Activated T-cell treated with anti-CD3 and anti-CD28 coated beads, Interleukin-2, amount 50 U/mL, for 1 hour (primary cell): ENCODE data around the gene CD99L2.
"Not testable (repeated sequence)": the region's sequence is repeated elsewhere in the genome, so short reads cannot be mapped to it uniquely, and the experiment has no call there.

Source experiments
- DNase-seq: peaks from one replicate; pipeline ENCODE4 v3.0.0-alpha.2; 2020

CD99L2 gene

GRCh38 chrX:150896632-150897031 is 1.8 kb downstream of the CD99L2 start:
- no peak for DNase-seq

- no peak for DNase-seq
Measured at GRCh38 chrX:150893936-150894335, 4.5 kb downstream of the CD99L2 start.

- no peak for DNase-seq
Measured at GRCh38 chrX:150889131-150889530, 9.3 kb downstream of the CD99L2 start.

DNA sequence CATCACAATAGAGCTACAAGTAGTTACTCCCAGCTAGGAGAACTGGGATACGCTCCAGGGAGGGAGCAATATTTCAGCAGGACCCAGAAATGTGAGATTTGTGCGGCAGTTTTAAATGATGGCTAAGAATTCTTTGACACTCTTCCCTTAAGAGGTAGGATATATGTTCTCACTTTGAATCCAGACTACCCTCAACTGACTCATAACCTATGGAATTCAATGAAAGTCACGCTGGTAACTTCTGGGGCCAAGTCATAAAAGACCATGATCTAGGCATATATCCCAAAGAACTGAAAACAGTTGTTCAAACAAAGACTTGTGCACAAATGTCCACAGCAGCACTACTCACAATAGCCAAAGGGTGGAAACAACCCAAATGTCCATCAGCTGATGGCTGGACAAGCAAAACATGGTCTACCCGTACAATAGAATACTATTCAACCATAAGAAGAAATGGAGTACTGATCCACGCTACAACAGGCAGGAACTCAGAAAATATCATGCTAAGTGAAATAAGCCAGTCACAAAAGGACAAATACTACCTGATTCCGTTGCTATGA is 10.5 kb downstream of the CD99L2 start:
- DNase-seq = no peak

GRCh38 chrX:150887268-150887667 is 11.2 kb downstream of the CD99L2 start:
- not testable (repeated sequence) for DNase-seq

GRCh38 chrX:150886381-150886780 is 12.1 kb downstream of the CD99L2 start:
- no peak for DNase-seq

- no peak for DNase-seq
Measured at GRCh38 chrX:150880808-150881165, 17.7 kb downstream of the CD99L2 start.

DNA sequence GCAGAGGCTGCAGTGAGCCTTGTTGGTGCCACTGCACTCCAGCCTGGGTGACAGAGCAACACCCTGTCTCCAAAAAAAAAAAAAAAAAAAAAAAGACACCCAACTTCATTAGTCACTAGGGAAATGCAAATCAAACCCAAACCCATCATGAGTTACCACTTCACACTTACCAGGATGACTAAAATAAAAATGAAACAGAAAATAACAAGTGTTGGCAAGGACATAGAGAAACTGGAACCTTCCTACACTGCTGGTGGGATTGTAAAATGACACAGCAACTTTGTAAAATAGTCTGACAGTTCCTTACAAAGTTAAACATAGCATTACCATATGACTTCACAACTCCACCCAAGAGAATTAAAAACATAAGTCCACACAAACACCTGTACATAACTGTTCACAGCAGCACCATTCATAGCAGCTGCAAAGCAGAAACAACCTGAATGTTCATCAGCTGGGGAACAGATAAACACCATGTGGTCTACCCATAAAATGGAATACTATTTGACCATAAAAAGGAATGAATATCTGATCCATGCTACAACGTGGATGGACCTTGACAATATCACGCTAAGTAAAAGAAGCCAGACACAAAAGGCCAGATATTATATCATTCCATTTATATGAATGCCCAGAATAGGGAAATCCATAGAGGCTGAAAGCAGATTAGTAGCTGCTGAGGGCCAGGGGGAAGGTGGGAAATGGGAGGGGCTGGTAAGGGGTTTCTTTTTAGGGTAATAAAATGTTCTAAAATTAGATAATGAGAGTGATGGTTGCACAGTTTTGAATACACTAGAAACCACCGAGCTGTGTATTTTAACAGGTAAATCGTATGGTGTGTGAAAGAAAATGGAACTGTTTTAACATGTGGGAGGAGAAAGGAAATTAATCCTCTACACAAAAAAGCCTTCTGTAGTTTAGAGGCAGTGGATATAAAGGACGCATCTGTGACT is 18.3 kb downstream of the CD99L2 start:
- DNase-seq = no peak

GRCh38 chrX:150875621-150876020 is 22.8 kb downstream of the CD99L2 start:
- not testable (repeated sequence) for DNase-seq

- DNase-seq = no peak
Measured at GRCh38 chrX:150874448-150874847, 24.0 kb downstream of the CD99L2 start.

DNA sequence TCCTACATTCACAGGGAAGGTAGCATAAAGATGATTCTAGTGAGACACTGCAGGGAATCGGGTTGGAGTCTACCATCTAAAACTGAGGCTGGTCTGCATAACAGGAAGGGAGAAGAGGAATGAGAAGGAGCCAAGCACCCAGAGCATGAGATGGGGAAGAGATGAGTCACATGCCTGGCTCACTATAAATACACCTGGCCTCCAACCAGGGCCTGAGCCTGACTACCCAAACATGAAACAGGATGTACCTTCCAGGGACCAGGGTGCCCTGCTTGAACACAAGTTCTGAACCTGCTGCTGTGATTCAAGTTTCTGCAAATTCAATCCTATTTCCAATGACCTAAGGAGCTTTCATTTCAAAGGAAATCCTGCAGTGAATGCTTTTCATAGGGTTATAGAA is 24.9 kb downstream of the CD99L2 start:
- DNase-seq = no peak

- DNase-seq = no peak
Measured at GRCh38 chrX:150872773-150873336, 25.6 kb downstream of the CD99L2 start.

DNA sequence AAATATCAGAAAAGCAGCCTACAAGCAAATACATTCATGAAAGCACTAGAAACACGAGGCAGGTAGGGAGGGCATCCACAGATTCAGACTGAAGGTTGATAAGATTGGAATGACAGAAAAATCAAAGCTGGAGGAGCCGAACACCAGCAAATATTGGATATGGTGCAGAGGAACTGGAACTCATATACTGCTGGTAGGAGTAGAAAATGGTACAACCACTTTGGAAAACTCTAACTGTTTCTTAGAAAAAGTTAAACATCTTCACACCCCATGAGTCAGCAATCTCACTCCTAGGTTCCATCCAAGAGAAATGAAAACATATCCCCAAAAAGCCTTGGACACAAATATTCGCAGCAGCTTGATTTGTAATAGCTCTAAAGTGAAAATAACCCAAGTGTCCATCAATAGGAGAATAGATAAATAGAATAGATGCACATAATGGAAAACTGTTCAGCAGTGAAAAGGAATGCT is 27.1 kb downstream of the CD99L2 start:
- no peak for DNase-seq

- no peak for DNase-seq
Measured at GRCh38 chrX:150870487-150871340, 27.8 kb downstream of the CD99L2 start.

DNA sequence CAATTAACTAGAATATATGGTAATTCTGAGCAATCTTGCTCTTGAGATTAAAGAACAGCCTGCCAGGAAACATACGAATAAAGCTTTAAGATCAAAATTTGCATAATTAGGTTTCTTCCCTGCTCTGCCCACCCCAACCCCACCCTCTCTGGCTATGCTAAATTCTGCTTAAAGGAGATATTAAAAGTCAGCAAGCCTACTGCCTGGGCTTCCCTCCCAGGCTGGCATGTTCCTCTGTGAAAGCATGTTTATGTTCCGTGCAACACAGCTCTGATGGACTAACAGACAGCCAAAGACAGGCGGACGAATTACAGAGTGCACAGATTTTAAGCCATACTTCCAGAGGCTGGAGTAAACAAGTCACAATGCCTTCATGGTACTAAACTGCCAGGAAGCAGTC is 28.4 kb downstream of the CD99L2 start:
- DNase-seq = no peak

- no peak for DNase-seq
Measured at GRCh38 chrX:150869450-150869849, 29.0 kb downstream of the CD99L2 start.

DNA sequence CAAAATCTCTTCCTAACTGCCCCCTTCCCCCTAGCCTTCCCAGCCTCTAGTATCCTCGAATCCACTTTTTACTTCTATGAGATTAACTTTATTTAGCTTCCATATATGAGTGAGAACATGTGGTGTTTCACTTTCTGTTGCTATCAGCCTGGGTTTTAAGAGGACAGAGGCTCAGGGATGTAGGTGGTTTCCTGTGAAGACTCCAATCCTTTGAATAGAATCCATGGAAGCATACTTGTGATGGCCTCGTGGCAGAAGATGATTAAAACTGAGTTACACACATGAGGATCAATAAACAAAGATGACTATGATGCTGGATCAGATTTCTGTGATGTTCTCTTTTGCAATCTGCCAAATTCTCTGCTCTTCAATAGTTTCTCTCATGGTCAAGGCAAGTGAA is 29.8 kb downstream of the CD99L2 start:
- no peak for DNase-seq

GRCh38 chrX:150864127-150864526 is 34.3 kb downstream of the CD99L2 start:
- no peak for DNase-seq

- no peak for DNase-seq
Measured at GRCh38 chrX:150863191-150863590, 35.3 kb downstream of the CD99L2 start.

GRCh38 chrX:150857453-150857852 is 41.0 kb downstream of the CD99L2 start:
- no peak for DNase-seq

DNA sequence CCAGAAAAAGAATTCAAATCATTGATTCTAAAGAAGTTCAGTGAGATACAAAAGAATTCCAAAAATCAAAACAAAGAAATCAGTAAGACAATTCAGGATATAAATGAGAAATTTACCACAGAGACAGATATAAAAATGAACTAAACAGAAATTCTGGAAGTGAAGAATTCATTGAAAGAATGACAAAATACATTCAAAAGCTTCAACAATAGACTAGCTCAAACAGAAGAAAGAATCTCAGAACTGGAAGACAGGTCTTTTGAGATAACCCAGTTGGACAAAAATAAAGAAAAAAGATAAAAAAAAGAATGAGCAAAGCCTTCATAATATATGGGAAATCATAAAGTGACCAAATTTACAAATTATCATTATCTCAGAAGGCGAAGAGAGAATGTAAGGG is 41.7 kb downstream of the CD99L2 start:
- no peak for DNase-seq

GRCh38 chrX:150856101-150856500 is 42.4 kb downstream of the CD99L2 start:
- DNase-seq = no peak

- DNase-seq = no peak
Measured at GRCh38 chrX:150854856-150855255, 43.6 kb downstream of the CD99L2 start.
